ENCODE results near the gene OR6N1. TPM values are rescaled to one million over a fixed set of nuclear protein-coding genes. Genes with fewer than 3 reads are reported as not detected.

Gene OR6N1
- total and polyA plus RNA-seq, 4 donors: not detected

GRCh38 chr1:158735848-158736247 is 36.1 kb downstream of the OR6N1 start:
- H3K36me3 ChIP-seq (ENCODE audit: control insufficient read depth in 4 of 4, insufficient read depth in 3 of 4, low read depth in 1 of 4, low read length in 3 of 4): no peaks in the 10 kb centered on the region
- no peak overlapping the region for H3K9ac ChIP-seq (ENCODE audit: low read depth in 1 of 2, low read length in 2 of 2)
- H3K27me3 ChIP-seq (ENCODE audit: control insufficient read depth in 4 of 4, insufficient read depth in 4 of 4, low read length in 3 of 4): no peaks in the 10 kb centered on the region
- H3K27ac ChIP-seq (ENCODE audit: low read depth in 1 of 2, low read length in 2 of 2): no peak overlapping the region
- H3K9me3 ChIP-seq (ENCODE audit: control insufficient read depth in 4 of 4, low read length in 3 of 4): no peaks in the 10 kb centered on the region
- no peaks in the 10 kb centered on the region for H3K4me1 ChIP-seq (ENCODE audit: control insufficient read depth in 4 of 4, insufficient read depth in 4 of 4, low read length in 3 of 4)
- no peak for DNase-seq (ENCODE audit: low spot score)
- H3K4me3 ChIP-seq (ENCODE audit: low read depth in 1 of 3, low read length in 3 of 3): no peak overlapping the region
- TF ChIP-seq HNF4G (IDR thresholded peaks at IDR 0.05) (no peak), RAD21 (IDR thresholded peaks at IDR 0.05) (no peak)

GRCh38 chr1:158732524-158732923 is 39.5 kb downstream of the OR6N1 start:
- DNase-seq (ENCODE audit: low spot score): no peak
- Histone ChIP-seq H3K4me3 (ENCODE audit: low read depth in 1 of 3, low read length in 3 of 3) (no peak overlapping the region), H3K36me3 (ENCODE audit: control insufficient read depth in 4 of 4, insufficient read depth in 3 of 4, low read depth in 1 of 4, low read length in 3 of 4) (no peaks in the 10 kb centered on the region), H3K27me3 (ENCODE audit: control insufficient read depth in 4 of 4, insufficient read depth in 4 of 4, low read length in 3 of 4) (no peaks in the 10 kb centered on the region), H3K27ac (ENCODE audit: low read depth in 1 of 2, low read length in 2 of 2) (no peak overlapping the region), H3K9ac (ENCODE audit: low read depth in 1 of 2, low read length in 2 of 2) (no peak overlapping the region), H3K9me3 (ENCODE audit: control insufficient read depth in 4 of 4, low read length in 3 of 4) (no peaks in the 10 kb centered on the region), H3K4me1 (ENCODE audit: control insufficient read depth in 4 of 4, insufficient read depth in 4 of 4, low read length in 3 of 4) (peaks cover 0 to 1% (median 0%) of the 10 kb centered on the region in 4 donors)
- 68% methylated on average over 2 of the region's 2 CpGs for WGBS
- TF ChIP-seq HNF4G (IDR thresholded peaks at IDR 0.05) (no peak), JUND (IDR thresholded peaks at IDR 0.05) (no peak), RXRA (IDR thresholded peaks at IDR 0.05) (no peak), RAD21 (IDR thresholded peaks at IDR 0.05) (no peak)

- WGBS: 85% methylated on average over 4 of the region's 4 CpGs
Observed at GRCh38 chr1:158731707-158732106, 40.3 kb downstream of the OR6N1 start.

More at GRCh38 chr1:158731707-158732106, 40.3 kb downstream of the OR6N1 start:
- H3K27ac ChIP-seq (ENCODE audit: low read depth in 1 of 2, low read length in 2 of 2): no peak overlapping the region
- no peak overlapping the region for H3K9ac ChIP-seq (ENCODE audit: low read depth in 1 of 2, low read length in 2 of 2)
- H3K27me3 ChIP-seq (ENCODE audit: control insufficient read depth in 4 of 4, insufficient read depth in 4 of 4, low read length in 3 of 4): no peaks in the 10 kb centered on the region
- H3K4me1 ChIP-seq (ENCODE audit: control insufficient read depth in 4 of 4, insufficient read depth in 4 of 4, low read length in 3 of 4): peaks cover 0 to 1% (median 0%) of the 10 kb centered on the region in 4 donors
- no peak for DNase-seq (ENCODE audit: low spot score)
- H3K4me3 ChIP-seq (ENCODE audit: low read depth in 1 of 3, low read length in 3 of 3): no peak overlapping the region
- no peak for TF ChIP-seq ATF3 (IDR thresholded peaks at IDR 0.05)
- TF ChIP-seq GABPA (IDR thresholded peaks at IDR 0.05 in 1 of 2, conservative IDR thresholded peaks at IDR 0.05 in 1 of 2): no peak
- no peak for TF ChIP-seq NR2F2 (IDR thresholded peaks at IDR 0.05)
- no peak for TF ChIP-seq YY1 (IDR thresholded peaks at IDR 0.05)
- TF ChIP-seq CTCF (IDR thresholded peaks at IDR 0.05; ENCODE audit: low read depth, low read length, missing input control): no peak
- no peak for TF ChIP-seq EGR1 (IDR thresholded peaks at IDR 0.05; ENCODE audit: low read depth in 2 of 2)
- TF ChIP-seq RAD21 (IDR thresholded peaks at IDR 0.05): no peak
- no peak for TF ChIP-seq MAX (IDR thresholded peaks at IDR 0.05)
- TF ChIP-seq HNF4A (conservative IDR thresholded peaks at IDR 0.05): no peak
- TF ChIP-seq ZBTB33 (IDR thresholded peaks at IDR 0.05): no peak
- TF ChIP-seq FOXA2 (IDR thresholded peaks at IDR 0.05): no peak
- no peak for TF ChIP-seq REST (IDR thresholded peaks at IDR 0.05)
- TF ChIP-seq TAF1 (conservative IDR thresholded peaks at IDR 0.05): no peak
- TF ChIP-seq HNF4G (IDR thresholded peaks at IDR 0.05): no peak
- TF ChIP-seq JUND (IDR thresholded peaks at IDR 0.05): no peak
- H3K36me3 ChIP-seq (ENCODE audit: control insufficient read depth in 4 of 4, insufficient read depth in 3 of 4, low read depth in 1 of 4, low read length in 3 of 4): no peaks in the 10 kb centered on the region
- no peaks in the 10 kb centered on the region for H3K9me3 ChIP-seq (ENCODE audit: control insufficient read depth in 4 of 4, low read length in 3 of 4)
